HG03060 (cell line): ENCODE data around the gene STK36.

Experiments used
- ATAC-seq: cut with Tn5 transposase; IDR thresholded peaks from one replicate; pipeline ENCODE4 v1.9.1; 2021; ENCODE audit warnings: low read depth, moderate number of reproducible peaks; ENCODE audit not compliant: unreplicated experiment

The STK36 gene

DNA sequence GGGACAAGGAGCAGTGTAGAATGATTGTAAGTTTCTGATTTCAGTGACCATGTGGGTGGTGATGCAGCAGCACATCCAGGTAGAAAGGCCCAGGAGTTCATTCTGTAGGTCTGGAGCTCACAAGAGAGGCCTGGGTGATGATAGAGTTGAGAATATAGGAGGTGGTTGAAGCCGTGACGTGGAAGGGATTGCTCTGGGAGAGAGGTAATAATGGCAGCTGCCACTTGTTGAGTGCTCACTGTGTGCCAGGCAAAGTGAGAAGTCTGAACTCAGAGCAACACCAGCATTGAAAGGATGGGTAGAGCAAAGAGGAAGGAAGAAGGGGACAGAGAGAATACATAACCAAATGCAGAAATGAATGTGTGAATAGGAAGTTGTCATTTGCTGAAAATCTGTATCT is 42.0 kb downstream of the STK36 start:
- no peak for ATAC-seq

DNA sequence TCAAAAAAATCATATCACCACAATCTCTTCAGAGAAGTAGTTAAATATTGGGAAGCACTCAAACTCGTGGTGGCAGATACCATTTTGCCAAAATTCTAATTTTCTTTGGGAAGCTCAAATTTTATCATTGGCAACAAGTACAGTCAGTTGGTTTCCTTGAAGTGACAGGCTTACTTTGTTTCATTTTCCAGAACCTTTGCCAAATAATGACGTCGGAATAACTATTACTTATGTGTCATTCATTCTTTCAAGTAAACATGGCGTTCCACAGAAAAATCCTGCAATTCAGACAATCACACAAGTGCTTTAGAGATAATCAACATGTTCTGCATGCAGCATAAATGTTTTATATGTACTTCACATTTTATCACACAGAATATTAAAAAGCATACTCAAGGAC is 44.2 kb downstream of the STK36 start:
- ATAC-seq, result no peak

DNA sequence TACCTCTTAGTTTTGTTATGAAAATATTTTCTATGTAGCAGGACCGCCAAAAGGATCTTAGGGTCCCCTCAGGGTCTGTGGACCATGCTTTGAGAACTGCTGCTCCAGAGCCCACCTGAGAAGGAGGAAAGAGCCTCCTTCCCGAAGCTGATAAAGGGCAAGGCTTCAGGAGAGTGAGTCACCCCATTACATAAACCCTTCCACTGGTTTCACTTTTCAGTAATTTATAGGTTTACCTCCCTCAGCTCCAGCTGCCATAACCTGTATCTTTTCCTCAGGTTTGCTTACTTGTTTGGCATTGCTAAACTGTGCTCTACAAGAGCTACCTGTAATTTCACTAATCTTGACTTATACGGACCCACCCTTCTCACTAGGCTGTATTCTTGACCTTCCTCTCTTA is 45.4 kb downstream of the STK36 start:
- no peak for ATAC-seq

DNA sequence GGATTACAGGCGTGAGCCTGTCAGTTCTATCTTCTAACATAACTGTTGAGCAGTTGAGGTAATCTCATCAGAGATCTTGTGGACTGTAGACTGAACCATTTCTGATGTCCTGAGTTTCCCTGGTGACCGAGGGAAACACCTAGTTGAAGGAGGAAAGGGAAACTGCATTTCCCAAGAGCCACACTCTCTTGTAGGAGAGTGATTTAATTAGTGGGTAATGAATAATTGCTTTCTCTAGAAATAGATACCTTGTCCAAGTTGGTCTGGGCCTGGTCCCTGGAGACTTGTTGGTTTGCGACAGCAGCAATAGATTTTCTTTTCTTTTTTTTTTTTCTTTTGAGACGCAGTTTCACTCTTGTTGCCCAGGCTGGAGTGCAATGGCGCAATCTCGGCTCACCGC is 46.2 kb downstream of the STK36 start:
- ATAC-seq, result no peak

DNA sequence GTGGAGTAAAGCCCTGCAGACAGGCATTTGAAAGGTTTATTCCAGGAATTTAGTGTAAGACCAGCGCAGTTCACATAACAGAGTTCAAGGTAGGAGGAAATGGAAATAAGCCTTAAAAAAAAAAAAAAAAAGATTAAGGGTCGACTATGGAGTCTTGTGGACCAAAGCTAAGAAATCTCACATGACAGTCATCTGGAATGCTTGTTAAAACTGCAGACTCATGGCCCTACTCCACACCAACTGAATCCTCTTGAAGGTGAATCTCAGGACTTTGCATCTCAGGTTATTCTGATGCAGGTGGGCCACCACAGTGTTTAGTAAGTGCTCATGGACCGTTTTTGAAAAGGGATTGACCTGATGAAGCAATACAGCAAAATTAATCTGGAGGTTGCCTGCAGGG is 47.6 kb downstream of the STK36 start:
- no peak for ATAC-seq

DNA sequence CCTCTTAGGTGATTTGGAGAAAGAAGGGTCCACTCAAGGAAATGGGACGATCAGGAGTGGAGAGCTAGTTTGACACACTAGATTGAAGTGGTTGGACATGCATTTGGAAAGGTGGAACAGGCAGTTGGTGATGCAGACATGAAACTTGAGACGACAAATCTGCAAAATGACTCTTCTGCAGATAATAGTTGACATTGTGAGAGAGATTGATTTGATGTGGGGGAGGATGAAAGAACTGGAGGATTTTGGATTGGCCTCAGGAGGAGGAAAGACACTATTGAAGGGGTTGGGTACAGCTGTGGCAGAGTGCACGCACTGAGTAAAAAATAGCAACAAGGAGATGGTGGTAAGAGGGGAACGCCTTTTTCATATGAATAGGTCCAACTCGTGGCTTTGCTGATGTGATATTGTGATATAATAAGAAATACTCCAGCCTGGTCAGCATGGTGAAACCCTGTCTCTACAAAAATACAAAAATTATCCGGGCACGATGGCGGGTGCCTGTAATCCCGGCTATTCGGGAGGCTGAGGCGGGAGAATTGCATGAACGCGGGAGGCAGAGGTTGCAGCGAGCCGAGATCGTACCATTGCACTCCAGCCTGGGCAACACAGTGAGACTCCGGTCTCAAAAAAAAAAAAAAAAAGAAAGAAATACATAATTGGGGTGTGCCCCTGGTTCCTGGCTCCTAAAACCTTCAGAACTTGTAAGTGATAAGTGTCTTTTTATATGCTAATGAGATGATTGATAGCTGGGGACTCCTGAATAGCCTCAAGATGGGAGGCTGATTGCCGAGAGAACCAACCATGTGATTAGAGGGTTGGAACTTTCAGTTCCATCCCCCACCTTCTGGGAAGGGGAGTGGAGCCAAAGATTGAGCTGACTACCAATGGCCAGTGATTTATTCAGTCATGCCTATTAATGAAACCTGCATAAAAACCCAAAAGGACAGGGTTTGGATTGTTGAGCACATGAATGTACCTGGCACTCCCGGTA is 48.5 kb downstream of the STK36 start:
- ATAC-seq, result no peak

DNA sequence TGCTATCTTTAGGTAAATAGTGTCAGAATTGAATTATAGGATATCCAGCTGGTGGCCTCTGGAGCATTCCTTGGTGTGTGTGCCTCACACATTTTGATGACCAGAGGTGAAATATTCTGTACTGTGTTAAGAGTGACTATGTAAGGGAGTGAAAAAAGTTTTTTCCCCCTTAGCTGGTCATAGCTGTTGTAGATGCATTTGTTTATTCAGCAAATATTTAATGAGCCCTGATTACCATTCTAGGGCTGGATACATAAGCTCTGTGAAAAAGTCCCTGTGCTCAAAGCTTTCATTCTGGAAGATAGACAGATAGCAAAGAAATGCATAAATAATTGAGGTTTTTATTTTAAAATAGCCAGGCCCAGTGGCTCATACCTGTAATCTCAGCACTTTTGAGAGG is 49.6 kb downstream of the STK36 start:
- no peak for ATAC-seq

DNA sequence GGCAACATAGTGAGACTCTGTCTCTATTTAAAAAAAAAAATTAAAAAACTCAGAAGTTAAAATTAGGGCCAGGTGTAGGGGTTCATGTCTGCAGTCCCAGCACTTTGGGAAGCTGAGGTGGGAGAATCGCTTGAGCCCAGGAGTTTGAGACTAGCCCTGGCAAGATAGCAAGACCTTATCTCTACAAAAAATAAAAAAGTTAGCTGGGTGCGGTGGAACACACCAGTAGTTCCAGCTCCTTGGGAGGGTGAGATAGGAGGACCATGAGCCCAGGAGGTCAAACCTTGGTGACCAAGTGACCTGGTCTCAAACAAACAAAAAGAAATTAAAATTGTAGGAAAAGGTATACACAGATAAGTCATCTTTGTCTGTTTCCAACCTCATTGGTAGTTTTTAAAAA is 50.0 kb downstream of the STK36 start:
- ATAC-seq, result no peak

DNA sequence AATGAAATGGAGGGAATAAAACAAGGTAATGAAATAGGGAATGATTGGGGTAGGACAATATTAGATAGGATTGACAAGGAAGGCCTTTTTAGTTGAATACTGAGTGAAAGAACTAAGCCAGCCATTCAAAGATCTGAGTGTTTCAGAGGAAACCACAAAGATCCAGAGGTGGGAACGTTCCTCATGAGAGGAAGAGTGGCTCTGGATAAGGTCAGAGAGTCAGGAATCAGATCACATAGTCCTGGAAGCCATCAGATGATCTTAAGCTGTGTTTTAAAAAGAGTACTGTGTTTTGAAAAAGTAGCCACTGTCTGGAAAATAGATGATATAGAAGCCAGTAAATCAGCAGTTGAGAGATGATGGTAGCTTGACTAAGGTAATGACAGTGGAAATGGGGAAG is 50.5 kb downstream of the STK36 start:
- no peak for ATAC-seq

DNA sequence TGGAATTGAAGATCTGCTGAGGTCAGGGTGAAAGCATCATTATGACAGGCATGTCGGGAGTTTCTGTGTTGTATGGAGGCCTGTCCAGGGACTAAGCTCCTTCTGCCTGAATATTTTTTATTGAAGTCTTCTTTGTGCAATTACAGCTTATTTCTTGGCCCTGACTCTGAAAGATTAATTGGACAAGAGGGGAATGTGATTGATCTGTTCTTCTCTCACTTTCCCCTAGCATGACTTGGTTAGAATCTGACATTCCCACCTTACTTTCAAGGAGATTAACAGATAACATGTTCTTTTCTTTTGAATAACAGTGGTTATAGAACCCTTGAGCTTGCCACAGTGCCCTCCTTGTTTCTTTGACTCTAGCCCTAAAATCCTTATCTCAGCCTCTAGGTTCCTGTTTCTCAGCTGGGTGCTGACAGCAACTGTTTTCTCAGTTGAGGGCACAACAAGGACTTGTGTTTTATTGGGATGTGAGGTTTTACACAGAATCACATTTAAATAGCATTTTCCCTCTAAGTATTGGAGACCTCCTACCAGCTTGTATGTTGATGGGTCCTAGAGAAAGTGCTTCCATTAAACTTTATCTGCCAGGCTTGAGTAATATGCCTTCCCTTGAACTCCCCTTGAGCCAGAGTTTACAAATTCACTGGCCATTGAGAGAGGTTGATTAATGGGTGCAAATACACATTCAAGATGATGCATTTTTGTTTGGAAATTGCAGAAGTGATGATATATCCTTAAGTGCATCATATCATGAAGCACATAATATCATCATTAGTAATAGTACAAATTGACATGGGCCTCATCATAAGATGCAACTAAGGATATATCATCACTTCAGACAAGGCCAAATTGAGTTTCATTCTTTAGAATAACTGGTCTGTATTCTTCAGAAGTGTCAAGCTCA is 51.2 kb downstream of the STK36 start:
- no peak for ATAC-seq

DNA sequence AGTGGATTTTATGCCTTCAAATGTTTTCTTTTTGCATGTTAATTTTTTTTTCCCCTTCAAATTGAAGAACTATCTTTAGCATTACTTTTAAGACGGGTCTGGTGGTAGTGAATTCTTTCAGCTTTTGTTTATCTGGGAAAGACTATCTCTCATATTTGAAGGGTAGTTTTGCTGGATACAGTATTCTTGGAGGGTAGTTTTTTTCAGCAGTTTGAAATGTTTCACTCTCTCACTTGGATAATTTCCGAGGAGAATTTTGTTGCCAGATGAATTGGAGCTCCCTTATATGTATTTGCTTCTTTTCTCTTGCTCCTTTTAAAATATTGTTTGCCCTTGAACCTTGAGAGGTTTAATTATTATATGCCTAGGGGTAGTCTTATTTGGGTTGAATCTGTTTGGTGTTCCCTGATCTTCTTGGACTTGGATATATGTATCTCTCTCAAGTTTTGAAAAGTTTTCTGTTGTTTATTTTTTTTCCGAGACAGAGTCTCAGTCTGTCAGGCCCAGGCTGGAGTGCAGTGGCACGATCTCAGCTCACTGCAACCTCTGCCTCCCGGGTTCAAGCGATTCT is 54.2 kb downstream of the STK36 start:
- no peak for ATAC-seq

DNA sequence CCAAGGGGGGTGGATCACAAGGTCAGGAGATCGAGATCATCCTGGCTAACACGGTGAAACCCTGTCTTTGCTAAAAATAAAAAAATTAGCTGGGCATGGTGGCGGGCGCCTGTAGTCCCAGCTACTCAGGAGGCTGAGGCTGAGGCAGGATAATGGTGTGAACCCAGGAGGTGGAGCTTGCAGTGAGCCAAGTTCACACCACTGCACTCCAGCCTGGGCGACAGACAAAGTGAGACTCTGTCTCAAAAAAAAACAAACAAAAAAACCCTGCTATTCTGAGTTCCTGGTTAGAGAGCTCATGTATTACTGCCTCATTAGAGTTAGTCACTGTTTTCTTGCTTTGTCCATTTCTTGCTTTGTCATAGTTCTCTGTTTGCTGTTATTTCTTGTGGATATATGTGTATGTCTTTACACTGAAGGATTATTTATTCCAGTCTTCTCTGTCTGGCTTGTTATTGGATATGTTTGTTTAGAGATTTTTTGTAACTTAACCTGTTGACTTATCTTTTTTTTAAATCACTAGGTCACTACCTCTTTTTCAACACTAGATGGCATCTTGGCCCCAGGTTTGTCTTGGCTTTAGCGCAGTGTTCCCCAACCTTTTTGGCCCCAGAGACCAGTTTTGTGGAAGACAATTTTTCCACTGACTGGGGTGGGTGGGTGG is 55.7 kb downstream of the STK36 start:
- no peak for ATAC-seq

DNA sequence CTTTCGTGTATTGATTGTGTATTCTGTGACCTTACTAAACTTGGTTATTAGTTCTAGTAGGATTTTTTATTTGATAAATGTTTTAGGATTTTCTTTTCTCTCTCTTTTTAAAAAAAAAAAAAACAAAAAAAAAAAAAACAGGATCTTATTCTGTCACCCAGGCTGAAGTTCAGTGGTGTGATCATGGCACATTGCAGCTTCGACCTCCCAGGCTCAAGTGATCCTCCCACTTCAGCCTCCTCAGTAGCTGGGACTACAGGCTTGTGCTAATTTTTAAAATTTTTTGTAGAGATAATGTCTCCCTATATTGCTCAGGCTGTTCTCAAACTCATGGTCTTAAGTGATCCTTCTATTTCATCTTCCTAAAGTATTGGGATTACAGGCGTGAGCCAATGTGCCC is 57.8 kb downstream of the STK36 start:
- ATAC-seq, result no peak

DNA sequence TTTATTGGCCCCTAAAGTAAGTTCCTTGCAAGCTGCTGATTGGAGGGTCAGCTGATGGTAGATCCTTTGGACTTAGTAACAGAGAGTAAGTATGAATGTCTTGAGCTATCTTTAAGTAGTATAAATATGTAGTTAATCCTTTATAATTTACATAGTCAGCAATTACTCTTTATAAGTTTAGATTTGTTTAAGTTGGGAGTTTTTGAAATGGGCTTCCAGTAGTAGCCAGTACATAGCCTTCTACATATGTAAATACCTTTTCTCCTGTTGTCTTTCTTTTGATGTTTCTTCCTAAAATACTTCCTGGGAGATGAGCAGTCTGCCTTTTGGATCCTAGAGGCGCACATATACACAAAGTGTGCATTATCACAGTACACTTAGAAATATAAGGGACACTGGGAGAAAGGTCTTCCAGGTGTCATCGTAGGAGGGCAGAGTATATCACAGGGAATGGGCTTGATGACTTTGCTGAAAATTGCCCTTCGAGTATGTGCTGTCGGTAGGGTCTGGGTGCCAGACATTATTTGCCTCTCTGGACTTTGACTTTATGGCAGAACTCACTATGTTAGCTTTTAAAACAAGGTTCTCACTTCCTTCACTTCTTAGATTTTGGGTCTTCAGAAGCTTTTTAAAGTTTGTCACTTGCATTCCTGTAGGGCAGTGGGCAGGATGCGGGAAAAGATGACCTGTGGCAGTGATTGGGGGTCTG is 60.3 kb downstream of the STK36 start:
- no peak for ATAC-seq

DNA sequence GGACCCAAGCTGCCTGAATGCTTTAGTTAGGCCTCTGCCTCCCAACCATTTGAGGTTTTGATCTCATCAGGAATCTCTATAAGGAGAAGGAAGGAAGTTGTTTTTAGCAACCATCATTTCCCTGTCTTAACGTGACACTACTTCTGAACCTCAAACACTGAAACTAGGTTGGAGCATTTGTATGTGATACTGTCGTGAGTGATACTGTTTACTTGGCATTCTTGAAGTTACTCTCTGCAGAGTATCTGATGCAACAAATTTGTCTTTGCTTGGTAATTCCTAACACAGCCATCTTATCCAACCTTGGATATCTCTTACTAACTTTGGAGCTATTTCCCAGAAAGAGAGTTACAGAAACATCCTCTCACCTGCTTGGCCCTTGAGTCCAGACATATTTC is 60.9 kb downstream of the STK36 start:
- no peak for ATAC-seq

DNA sequence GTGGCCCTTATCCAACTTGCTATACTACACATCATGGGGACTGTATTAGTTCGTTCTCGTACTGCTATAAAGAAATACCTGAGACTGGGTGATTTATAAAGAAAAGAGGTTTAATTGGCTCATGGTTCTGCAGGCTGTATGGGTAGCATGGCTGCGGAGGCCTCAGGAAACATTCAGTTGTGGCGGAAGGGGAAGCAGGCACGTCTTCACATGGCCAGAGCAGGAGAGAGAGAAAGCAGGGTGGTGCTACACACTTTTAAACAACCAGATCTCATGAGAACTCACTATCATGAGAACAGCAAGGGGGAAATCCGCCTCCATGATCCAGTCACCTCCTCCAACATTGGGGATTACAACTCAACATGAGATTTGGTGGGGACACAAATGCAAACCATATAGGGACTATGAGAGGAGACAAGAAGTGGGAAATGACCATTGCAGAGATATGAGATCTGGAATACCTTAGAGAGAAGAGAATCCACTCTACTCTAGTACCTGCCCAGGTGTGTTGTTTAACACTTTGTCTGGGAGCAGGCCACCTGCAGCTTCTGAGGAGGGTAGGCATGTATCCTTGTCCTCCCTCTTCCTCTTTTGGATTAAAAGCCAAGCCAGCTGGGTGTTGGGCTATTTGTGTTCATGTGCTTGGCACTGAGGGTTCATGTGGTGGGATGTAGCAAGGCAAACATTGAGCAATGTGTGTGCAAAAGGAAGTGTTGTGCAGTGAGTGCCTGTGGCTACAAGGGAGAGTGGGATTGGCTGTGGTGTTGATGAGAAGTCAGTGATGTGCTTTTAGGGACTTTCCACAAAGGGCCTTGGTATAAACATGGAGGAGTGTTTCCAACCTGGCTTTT is 61.5 kb downstream of the STK36 start:
- no peak for ATAC-seq

DNA sequence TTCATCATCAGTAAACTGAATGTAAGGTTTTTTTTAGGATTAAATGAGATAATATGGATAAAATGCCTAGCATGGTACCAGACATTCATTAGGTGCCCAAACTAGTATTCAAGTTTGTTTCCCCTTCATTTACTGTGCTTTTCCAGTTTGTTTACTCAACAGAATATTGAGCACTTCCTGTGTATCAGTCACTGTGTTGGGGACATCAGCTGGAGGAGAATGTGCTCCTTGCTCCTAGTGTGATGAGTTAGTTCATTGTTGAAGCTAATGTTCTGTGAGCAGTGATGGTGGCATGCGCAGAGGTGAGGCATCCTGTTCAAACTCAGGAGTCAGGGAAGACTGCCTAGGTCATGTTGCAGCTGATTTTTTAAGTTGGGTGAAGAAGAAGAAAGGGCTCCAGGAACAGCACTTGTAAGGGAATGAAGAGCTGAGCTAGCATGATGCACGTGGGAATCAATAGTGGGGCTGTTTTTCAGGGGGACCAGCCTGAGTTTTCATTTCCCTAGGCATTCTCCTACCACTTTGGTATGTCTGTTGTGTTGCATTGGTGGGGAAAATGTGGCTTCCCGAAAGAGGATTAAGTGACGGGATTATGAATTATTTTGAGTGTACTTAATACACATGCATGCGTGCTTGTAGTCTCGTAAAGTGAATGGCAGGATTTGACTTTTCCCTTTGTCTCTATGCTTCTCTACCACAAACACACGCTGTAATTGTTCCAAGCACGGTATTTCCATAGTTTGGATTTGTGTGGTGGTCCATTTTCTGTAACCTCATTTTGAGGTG is 62.5 kb downstream of the STK36 start:
- ATAC-seq, result no peak

DNA sequence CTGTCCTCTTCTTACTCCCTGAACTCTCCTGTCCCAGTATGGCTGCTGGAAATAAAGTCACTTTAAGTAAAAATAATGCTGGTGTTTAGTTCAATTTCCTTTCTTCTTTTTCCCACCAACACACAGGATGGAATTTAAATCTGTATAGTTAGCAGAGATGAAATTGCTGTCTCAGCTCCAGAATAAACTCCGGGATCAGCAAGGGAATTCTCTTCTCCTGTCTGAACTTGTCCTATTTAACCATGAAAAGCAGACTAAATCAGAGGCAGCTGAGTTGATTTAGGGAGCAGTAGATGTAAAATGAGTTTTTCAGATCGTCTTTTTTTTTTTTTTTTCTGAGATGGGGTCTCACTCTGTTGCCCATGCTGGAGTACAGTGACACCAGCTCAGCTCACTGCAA is 64.6 kb downstream of the STK36 start:
- ATAC-seq, result no peak
